Measurements from ENCODE around the gene HECW1. TPM values are rescaled to one million over a fixed set of nuclear protein-coding genes. Genes with fewer than 3 reads are reported as not detected.

The HECW1 gene
- total and polyA plus RNA-seq, 4 donors: 0.77 to 1.9 (median 1.0) TPM; not detected in 1

DNA sequence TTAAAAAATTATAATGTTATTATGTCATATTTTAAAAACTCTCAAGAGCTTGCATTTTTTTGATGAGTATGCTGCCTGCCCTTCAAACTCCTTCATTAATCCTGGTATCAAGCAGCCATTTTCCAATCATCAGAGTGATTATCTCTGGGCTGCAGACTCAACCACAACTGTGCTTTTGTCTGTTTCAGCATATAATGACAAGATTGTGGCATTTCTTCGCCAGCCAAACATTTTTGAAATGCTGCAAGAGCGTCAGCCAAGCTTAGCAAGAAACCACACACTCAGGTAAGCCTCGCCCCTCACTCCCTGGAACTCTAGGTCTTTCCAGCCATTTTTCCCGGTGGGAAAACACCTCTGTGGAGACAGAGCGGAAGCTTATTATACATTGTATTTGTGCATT is 380.4 kb downstream of the HECW1 start:
- ATAC-seq (ENCODE audit: low FRiP score) (no peak), DNase-seq (no peak)
- Histone ChIP-seq H3K27ac (ENCODE audit: low read depth in 1 of 2, low read length in 2 of 2) (no peak overlapping the region), H3K4me3 (ENCODE audit: low read length in 2 of 2) (no peak overlapping the region), H3K9me3 (ENCODE audit: control insufficient read depth, low read length) (peaks cover 2% of the 10 kb centered on the region), H3K27me3 (ENCODE audit: control insufficient read depth in 1 of 2, insufficient read depth in 2 of 2, low read length in 1 of 2) (no peaks in the 10 kb centered on the region), H3K4me1 (ENCODE audit: control insufficient read depth in 1 of 2, insufficient read depth in 2 of 2, low read length in 2 of 2) (peaks cover 3 to 4% of the 10 kb centered on the region in 2 donors), H3K36me3 (ENCODE audit: control insufficient read depth in 1 of 2, insufficient read depth in 2 of 2, low read length in 1 of 2) (no peaks in the 10 kb centered on the region)
- intact Hi-C loops (cut with DNase I): no loop called here
- WGBS, 2 donors: 94 to 96% methylated on average over 5 of the region's 5 CpGs

DNA sequence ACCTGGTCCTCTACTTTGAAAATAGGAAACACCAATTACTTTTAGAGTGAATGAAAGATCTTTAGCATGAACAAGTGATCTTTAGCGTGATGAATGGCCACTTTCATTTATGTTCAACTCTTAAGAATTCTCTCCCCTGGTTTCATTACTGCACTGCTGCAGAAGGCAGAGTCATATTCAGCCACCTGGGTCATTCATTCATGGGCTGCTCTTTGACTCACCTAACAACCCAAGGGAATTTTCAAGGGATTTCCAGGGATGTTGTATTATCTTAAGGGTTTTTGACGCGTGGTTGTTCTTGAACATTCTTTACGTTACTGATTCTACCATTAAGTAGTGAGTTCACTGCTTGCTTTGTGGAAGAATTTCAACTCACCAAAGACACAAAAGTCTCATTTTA is 383.1 kb downstream of the HECW1 start:
- no peak overlapping the region for H3K27ac ChIP-seq (ENCODE audit: low read depth in 1 of 2, low read length in 2 of 2)
- intact Hi-C loops (cut with DNase I): no loop called here
- H3K36me3 ChIP-seq (ENCODE audit: control insufficient read depth in 1 of 2, insufficient read depth in 2 of 2, low read length in 1 of 2): no peaks in the 10 kb centered on the region
- ATAC-seq (ENCODE audit: low FRiP score): no peak
- H3K4me1 ChIP-seq (ENCODE audit: control insufficient read depth in 1 of 2, insufficient read depth in 2 of 2, low read length in 2 of 2): no peaks in the 10 kb centered on the region
- DNase-seq: no peak
- 93 to 94% methylated on average over 4 of the region's 4 CpGs for WGBS, 2 donors
- no peak overlapping the region for H3K4me3 ChIP-seq (ENCODE audit: low read length in 2 of 2)
- H3K9me3 ChIP-seq (ENCODE audit: control insufficient read depth, low read length): peaks cover 2% of the 10 kb centered on the region
- H3K27me3 ChIP-seq (ENCODE audit: control insufficient read depth in 1 of 2, insufficient read depth in 2 of 2, low read length in 1 of 2): peaks cover 0 to 2% of the 10 kb centered on the region in 2 donors

GRCh38 chr7:43496596-43496995 is 384.1 kb downstream of the HECW1 start:
- Histone ChIP-seq H3K27ac (ENCODE audit: low read depth in 1 of 2, low read length in 2 of 2) (no peak overlapping the region), H3K4me3 (ENCODE audit: low read length in 2 of 2) (no peak overlapping the region), H3K27me3 (ENCODE audit: control insufficient read depth in 1 of 2, insufficient read depth in 2 of 2, low read length in 1 of 2) (peaks cover 0 to 2% of the 10 kb centered on the region in 2 donors), H3K9me3 (ENCODE audit: control insufficient read depth, low read length) (peaks cover 2% of the 10 kb centered on the region), H3K4me1 (ENCODE audit: control insufficient read depth in 1 of 2, insufficient read depth in 2 of 2, low read length in 2 of 2) (no peaks in the 10 kb centered on the region), H3K36me3 (ENCODE audit: control insufficient read depth in 1 of 2, insufficient read depth in 2 of 2, low read length in 1 of 2) (no peaks in the 10 kb centered on the region)
- WGBS, 2 donors: 94 to 95% methylated on average over 2 of the region's 2 CpGs
- intact Hi-C loops (cut with DNase I): no loop called here
- DNase-seq (no peak), ATAC-seq (ENCODE audit: low FRiP score) (no peak)

DNA sequence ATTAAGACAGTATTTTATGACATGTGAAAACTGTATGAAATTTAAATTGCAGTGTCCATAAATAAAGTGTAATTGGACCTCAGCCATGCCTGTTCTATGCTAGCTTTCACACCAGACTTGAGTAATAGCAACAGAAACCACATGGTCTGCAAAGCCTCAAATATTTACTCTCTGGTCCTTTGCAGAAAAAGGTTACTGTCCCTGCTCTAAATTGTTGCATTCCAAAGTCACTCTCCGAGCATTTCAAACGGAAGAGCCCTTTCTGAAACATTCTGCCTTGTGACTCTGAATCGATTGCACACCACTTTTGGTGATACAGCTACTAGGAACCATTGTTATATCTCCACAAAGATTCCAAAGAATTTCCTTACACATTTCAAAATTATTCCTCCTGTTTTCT is 389.4 kb downstream of the HECW1 start:
- Histone ChIP-seq H3K27ac (ENCODE audit: low read depth in 1 of 2, low read length in 2 of 2) (no peak overlapping the region), H3K36me3 (ENCODE audit: control insufficient read depth in 1 of 2, insufficient read depth in 2 of 2, low read length in 1 of 2) (no peaks in the 10 kb centered on the region), H3K27me3 (ENCODE audit: control insufficient read depth in 1 of 2, insufficient read depth in 2 of 2, low read length in 1 of 2) (peaks cover 0 to 5% of the 10 kb centered on the region in 2 donors), H3K4me1 (ENCODE audit: control insufficient read depth in 1 of 2, insufficient read depth in 2 of 2, low read length in 2 of 2) (no peaks in the 10 kb centered on the region), H3K4me3 (ENCODE audit: low read length in 2 of 2) (no peak overlapping the region), H3K9me3 (ENCODE audit: control insufficient read depth, low read length) (no peaks in the 10 kb centered on the region)
- DNase-seq (no peak), ATAC-seq (ENCODE audit: low FRiP score) (no peak)
- intact Hi-C loops (cut with DNase I): no loop called here
- WGBS, 2 donors: 15 to 18% methylated on average over 3 of the region's 3 CpGs

DNA sequence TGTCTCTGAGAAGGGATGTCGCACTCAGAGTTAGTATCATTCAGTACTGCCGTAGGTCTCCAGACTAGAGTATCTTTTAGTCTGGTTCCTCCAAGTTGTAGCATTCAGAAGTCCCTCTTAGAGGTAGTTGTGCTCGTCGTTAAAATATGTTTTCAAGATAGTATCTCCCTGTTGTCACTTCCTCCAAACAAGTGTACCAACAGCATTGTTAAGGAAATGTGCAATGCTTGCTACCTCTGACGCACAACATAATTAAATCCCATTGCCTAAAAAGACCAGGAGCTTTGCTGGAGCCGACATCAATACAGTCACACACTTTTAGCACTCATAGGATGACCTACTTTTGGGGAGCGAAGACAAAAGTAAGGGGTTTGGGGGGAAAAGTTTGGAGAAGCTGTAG is 390.5 kb downstream of the HECW1 start:
- ATAC-seq (ENCODE audit: low FRiP score) (no peak), DNase-seq (no peak)
- no peaks in the 10 kb centered on the region for H3K36me3 ChIP-seq (ENCODE audit: control insufficient read depth in 1 of 2, insufficient read depth in 2 of 2, low read length in 1 of 2)
- H3K27ac ChIP-seq (ENCODE audit: low read depth in 1 of 2, low read length in 2 of 2): no peak overlapping the region
- peaks cover 0 to 5% of the 10 kb centered on the region in 2 donors for H3K27me3 ChIP-seq (ENCODE audit: control insufficient read depth in 1 of 2, insufficient read depth in 2 of 2, low read length in 1 of 2)
- 95 to 98% methylated on average over 7 of the region's 7 CpGs for WGBS, 2 donors
- H3K4me1 ChIP-seq (ENCODE audit: control insufficient read depth in 1 of 2, insufficient read depth in 2 of 2, low read length in 2 of 2): no peaks in the 10 kb centered on the region
- intact Hi-C loops (cut with DNase I): no loop called here
- peaks cover 2% of the 10 kb centered on the region for H3K9me3 ChIP-seq (ENCODE audit: control insufficient read depth, low read length)
- no peak overlapping the region for H3K4me3 ChIP-seq (ENCODE audit: low read length in 2 of 2)

DNA sequence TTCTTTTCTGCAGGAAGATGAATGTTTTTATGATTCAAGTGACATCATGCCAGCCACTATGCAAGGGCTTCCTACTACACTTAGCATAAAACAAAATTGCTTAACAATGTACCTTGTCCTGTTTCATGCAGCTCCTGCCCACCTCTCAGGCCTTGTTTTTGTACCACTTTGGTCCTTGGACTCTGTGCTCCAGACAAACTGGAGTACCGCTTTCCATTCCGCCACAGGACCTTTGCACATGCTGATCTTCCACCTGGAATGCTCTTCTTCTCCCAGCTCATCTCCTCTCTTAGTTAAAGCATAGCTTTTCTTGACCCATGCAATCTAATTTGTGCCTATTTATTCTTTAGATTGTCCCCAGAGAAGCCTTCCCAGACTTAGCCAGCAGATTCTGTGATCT is 393.0 kb downstream of the HECW1 start:
- H3K27me3 ChIP-seq (ENCODE audit: control insufficient read depth in 1 of 2, insufficient read depth in 2 of 2, low read length in 1 of 2): peaks cover 0 to 3% of the 10 kb centered on the region in 2 donors
- H3K4me3 ChIP-seq (ENCODE audit: low read length in 2 of 2): no peak overlapping the region
- no peaks in the 10 kb centered on the region for H3K4me1 ChIP-seq (ENCODE audit: control insufficient read depth in 1 of 2, insufficient read depth in 2 of 2, low read length in 2 of 2)
- intact Hi-C loops (cut with DNase I): no loop called here
- WGBS, 2 donors: 92 to 99% methylated on average over 2 of the region's 2 CpGs
- DNase-seq (no peak), ATAC-seq (ENCODE audit: low FRiP score) (no peak)
- H3K36me3 ChIP-seq (ENCODE audit: control insufficient read depth in 1 of 2, insufficient read depth in 2 of 2, low read length in 1 of 2): no peaks in the 10 kb centered on the region
- H3K27ac ChIP-seq (ENCODE audit: low read depth in 1 of 2, low read length in 2 of 2): no peak overlapping the region
- H3K9me3 ChIP-seq (ENCODE audit: control insufficient read depth, low read length): peaks cover 2% of the 10 kb centered on the region

DNA sequence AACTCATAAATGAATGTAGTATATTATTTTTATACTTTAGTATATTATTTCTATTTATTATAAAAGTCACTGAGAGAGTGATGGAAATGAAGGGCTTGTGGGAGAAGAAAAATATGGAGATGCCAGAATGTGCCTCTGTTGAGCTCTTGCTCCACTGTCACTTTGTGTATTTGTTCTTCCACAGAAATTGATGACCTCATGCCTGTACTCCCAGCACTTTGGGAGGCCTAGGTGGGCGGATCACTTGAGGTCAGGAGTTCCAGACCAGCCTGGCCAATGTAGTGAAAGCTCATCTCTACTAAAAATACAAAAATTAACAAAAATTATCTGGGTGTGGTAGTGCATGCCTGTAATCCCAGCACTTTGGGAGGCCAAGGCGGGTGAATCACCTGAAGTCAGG is 394.0 kb downstream of the HECW1 start:
- peaks cover 3% of the 10 kb centered on the region for H3K9me3 ChIP-seq (ENCODE audit: control insufficient read depth, low read length)
- WGBS, 2 donors: 92 to 96% methylated on average over 2 of the region's 2 CpGs
- no peaks in the 10 kb centered on the region for H3K36me3 ChIP-seq (ENCODE audit: control insufficient read depth in 1 of 2, insufficient read depth in 2 of 2, low read length in 1 of 2)
- no peaks in the 10 kb centered on the region for H3K4me1 ChIP-seq (ENCODE audit: control insufficient read depth in 1 of 2, insufficient read depth in 2 of 2, low read length in 2 of 2)
- intact Hi-C loops (cut with DNase I): no loop called here
- no peak overlapping the region for H3K27ac ChIP-seq (ENCODE audit: low read depth in 1 of 2, low read length in 2 of 2)
- DNase-seq (no peak), ATAC-seq (ENCODE audit: low FRiP score) (no peak)
- no peak overlapping the region for H3K4me3 ChIP-seq (ENCODE audit: low read length in 2 of 2)
- peaks cover 0 to 3% of the 10 kb centered on the region in 2 donors for H3K27me3 ChIP-seq (ENCODE audit: control insufficient read depth in 1 of 2, insufficient read depth in 2 of 2, low read length in 1 of 2)

DNA sequence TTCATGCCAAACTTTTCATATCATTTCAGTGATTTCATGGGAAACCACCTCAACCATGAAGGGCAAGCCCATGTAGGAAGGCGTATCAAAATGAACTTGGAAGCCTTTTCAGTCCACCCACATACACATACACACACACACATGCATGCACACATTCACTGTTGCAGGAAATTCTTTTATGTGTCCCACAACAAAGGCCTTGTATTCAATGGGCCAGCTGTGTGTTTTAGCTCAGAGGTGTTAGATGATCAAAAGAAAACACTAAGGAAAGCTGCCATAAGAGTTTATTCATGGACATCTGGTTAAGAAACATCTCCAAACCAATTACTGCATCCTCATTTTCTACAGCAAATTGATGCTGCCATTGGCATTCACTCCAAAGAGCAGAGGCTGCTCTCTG is 396.0 kb downstream of the HECW1 start:
- WGBS, 2 donors: 78 to 90% methylated on average over 1 of the region's 1 CpG

GRCh38 chr7:43509906-43510305 is 397.5 kb downstream of the HECW1 start:
- Histone ChIP-seq H3K4me1 (ENCODE audit: control insufficient read depth in 1 of 2, insufficient read depth in 2 of 2, low read length in 2 of 2) (no peaks in the 10 kb centered on the region), H3K27ac (ENCODE audit: low read depth in 1 of 2, low read length in 2 of 2) (no peak overlapping the region), H3K27me3 (ENCODE audit: control insufficient read depth in 1 of 2, insufficient read depth in 2 of 2, low read length in 1 of 2) (peaks cover 0 to 5% of the 10 kb centered on the region in 2 donors), H3K9me3 (ENCODE audit: control insufficient read depth, low read length) (peaks cover 3% of the 10 kb centered on the region), H3K4me3 (ENCODE audit: low read length in 2 of 2) (no peak overlapping the region), H3K36me3 (ENCODE audit: control insufficient read depth in 1 of 2, insufficient read depth in 2 of 2, low read length in 1 of 2) (no peaks in the 10 kb centered on the region)
- 86 to 92% methylated on average over 4 of the region's 4 CpGs for WGBS, 2 donors
- DNase-seq (no peak), ATAC-seq (ENCODE audit: low FRiP score) (no peak)
- intact Hi-C loops (cut with DNase I): no loop called here

More for the DNA sequence above, 396.0 kb downstream of the HECW1 start:
- peaks cover 0 to 3% of the 10 kb centered on the region in 2 donors for H3K27me3 ChIP-seq (ENCODE audit: control insufficient read depth in 1 of 2, insufficient read depth in 2 of 2, low read length in 1 of 2)
- H3K36me3 ChIP-seq (ENCODE audit: control insufficient read depth in 1 of 2, insufficient read depth in 2 of 2, low read length in 1 of 2): no peaks in the 10 kb centered on the region
- intact Hi-C loops (cut with DNase I): no loop called here
- H3K9me3 ChIP-seq (ENCODE audit: control insufficient read depth, low read length): peaks cover 3% of the 10 kb centered on the region
- no peak overlapping the region for H3K4me3 ChIP-seq (ENCODE audit: low read length in 2 of 2)
- no peak for ATAC-seq (ENCODE audit: low FRiP score)
- H3K27ac ChIP-seq (ENCODE audit: low read depth in 1 of 2, low read length in 2 of 2): no peak overlapping the region
- no peak for DNase-seq
- no peaks in the 10 kb centered on the region for H3K4me1 ChIP-seq (ENCODE audit: control insufficient read depth in 1 of 2, insufficient read depth in 2 of 2, low read length in 2 of 2)

Data from aorta (tissue), 5 donors.